Measurements from ENCODE around the gene ATXN1.

The ATXN1 gene

DNA sequence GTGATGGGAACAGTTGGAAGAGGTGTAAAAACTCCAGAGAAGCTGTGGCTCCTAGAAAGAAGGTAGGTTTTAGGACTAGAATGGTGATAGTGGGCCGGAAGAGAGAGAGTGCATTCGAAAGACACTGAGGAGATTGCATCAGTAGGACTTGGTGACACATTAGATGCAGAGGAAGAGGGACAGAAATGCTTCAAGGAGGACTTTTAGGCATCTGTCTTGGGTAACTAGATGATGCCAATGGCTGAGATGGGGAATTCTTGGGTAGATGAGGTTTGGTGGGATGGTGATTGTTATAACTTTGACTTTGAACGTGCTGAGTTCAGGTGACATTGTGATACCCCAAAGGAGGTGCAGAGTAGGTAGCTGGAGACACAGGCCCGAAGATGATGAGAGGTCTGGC is 326.4 kb downstream of the ATXN1 start:
- no peak overlapping the region for H3K4me3 ChIP-seq (replicated peaks; ENCODE audit: low read depth, low read length)
- TF ChIP-seq, protein P1, sequence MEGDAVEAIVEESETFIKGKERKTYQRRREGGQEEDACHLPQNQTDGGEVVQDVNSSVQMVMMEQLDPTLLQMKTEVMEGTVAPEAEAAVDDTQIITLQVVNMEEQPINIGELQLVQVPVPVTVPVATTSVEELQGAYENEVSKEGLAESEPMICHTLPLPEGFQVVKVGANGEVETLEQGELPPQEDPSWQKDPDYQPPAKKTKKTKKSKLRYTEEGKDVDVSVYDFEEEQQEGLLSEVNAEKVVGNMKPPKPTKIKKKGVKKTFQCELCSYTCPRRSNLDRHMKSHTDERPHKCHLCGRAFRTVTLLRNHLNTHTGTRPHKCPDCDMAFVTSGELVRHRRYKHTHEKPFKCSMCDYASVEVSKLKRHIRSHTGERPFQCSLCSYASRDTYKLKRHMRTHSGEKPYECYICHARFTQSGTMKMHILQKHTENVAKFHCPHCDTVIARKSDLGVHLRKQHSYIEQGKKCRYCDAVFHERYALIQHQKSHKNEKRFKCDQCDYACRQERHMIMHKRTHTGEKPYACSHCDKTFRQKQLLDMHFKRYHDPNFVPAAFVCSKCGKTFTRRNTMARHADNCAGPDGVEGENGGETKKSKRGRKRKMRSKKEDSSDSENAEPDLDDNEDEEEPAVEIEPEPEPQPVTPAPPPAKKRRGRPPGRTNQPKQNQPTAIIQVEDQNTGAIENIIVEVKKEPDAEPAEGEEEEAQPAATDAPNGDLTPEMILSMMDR (IDR thresholded peaks at IDR 0.05; ENCODE audit: low read depth, low read length, missing control alignments), result no peak

DNA sequence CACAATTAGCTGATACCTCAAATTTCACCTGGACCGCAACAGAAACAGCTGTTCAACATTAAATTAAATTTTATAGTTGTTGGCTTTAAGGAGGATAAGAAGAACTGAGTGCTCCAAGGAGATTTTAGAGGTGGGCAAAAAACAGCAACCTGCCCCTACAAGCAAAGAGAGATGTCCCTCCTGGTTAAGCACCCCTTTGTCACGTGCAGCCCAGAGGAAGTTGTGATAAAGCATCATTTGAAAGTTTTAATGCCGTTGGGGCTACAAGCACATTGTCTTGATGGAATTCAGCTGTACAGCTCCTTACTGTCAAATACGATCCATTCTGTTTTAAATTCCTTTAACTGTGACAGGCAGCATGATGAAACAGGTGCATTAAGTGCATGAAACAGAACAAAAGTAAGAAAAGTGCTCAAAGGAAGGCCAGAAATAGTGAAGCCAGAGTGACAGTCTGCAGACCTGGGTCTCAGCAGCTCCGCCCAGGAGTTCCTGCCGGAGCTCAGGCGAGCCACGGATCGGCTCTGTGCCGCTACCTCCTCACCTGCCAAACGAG is 327.8 kb downstream of the ATXN1 start:
- no peak overlapping the region for H3K4me3 ChIP-seq (replicated peaks; ENCODE audit: low read depth, low read length)
- TF ChIP-seq, protein P1 (IDR thresholded peaks at IDR 0.05; ENCODE audit: low read depth, low read length, missing control alignments), result no peak
- DNase-seq (ENCODE audit: extremely low read depth, low read depth), result no peak

More for the DNA sequence above, 326.4 kb downstream of the ATXN1 start:
- no peak for DNase-seq (ENCODE audit: extremely low read depth, low read depth)

DNA sequence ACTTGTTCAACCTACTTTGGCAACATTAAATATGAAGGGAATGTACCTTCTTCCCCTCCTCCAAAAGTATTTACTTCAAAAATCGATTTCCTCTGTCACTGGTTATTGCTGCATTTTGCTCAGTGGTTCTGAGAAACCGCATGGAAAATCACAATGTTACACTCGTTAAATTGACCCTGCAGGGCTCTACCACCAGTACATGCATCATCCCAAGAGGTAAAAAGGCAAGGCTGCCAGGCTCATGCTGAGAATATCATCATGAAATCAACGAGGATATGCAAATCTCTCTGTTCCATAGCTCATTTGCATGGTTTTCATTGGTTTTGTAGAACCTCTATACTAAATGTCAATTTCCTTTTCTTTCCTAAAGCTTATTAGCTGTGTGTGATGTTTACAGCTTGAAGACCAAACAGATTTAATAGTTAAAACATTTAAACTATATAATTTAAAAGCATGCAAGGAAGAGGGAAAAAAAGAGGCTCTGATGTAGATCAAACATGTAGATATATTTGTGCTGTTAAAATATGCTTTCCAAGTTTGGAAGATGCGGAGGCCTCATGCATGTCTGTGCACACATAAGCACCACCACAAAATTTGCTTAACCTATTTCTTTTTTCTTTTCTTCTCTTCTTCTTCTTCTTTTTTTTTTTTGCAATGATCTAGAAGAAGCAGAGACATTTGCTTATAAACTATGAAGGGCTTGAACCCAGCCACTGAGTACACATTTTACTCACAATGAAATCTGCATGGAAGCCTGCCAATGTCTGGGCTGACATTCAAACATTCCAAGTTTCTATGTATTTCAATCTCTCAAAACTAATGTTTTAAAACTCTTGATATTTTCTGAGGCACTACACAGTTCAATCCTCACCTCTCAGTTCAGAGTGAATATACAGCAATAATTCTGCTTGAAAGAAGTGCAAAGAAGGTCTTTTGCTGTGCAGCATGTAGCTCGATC is 328.9 kb downstream of the ATXN1 start:
- no peak for DNase-seq (ENCODE audit: extremely low read depth, low read depth)
- no peak overlapping the region for H3K4me3 ChIP-seq (replicated peaks; ENCODE audit: low read depth, low read length)
- TF ChIP-seq, protein P1 (IDR thresholded peaks at IDR 0.05; ENCODE audit: low read depth, low read length, missing control alignments), result no peak

GRCh38 chr6:16431106-16431505 is 330.2 kb downstream of the ATXN1 start:
- DNase-seq (ENCODE audit: extremely low read depth, low read depth), result no peak
- H3K4me3 ChIP-seq (replicated peaks; ENCODE audit: low read depth, low read length), result no peak overlapping the region
- TF ChIP-seq, protein P1 (IDR thresholded peaks at IDR 0.05; ENCODE audit: low read depth, low read length, missing control alignments), result no peak

DNA sequence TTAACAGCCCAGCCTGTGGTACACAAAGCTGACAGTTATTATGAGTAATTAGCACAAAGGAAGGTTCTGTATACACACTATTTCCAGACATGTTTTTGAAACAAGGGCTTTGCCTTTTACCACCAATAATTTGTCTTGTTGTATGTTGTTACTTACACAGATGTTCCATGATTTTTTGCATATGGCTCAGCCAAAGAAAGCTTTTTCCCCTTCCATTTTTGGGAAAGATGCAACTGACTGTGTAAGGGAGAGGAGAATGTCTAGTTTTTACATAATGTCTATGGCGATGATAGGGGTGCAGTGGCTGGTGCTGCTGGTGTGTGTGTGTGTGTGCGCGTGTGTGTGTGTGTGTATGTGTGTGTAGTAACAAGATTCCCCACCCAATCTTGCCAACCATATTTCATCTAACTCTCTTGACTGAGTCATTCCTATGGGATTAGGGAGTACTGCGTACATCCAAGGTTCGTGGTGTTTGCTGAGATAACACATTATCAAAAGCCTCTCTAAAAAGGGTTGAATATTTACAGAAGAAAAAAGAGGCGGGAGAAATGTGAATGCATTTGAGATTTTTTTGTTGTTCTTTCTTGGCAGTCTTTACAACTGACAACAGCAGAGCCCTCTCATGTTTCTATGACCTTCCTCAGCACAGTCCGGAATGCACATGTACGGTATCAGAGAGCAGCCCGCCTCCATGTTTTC is 330.7 kb downstream of the ATXN1 start:
- TF ChIP-seq, protein P1 (IDR thresholded peaks at IDR 0.05; ENCODE audit: low read depth, low read length, missing control alignments), result no peak
- no peak overlapping the region for H3K4me3 ChIP-seq (replicated peaks; ENCODE audit: low read depth, low read length)
- DNase-seq (ENCODE audit: extremely low read depth, low read depth), result no peak

GRCh38 chr6:16429669-16430068 is 331.6 kb downstream of the ATXN1 start:
- TF ChIP-seq, protein P1 (IDR thresholded peaks at IDR 0.05; ENCODE audit: low read depth, low read length, missing control alignments), result no peak
- DNase-seq (ENCODE audit: extremely low read depth, low read depth), result no peak
- H3K4me3 ChIP-seq (replicated peaks; ENCODE audit: low read depth, low read length), result no peak overlapping the region

Data from HFF-Myc (cell line).